Neural crest cell (in vitro differentiated cells): ENCODE results near the gene WRAP73. TPM values are rescaled to one million over a fixed set of nuclear protein-coding genes. Genes with fewer than 3 reads are reported as not detected.
A peak's percentile ranks its signal among the peaks of the same experiment; 100 is the strongest.

Source experiments
- DNase-seq: peaks from one replicate; pipeline ENCODE4 v3.0.0; 2021; ENCODE audit warnings: low read depth, mixed read lengths, low spot score
- H3K27ac Mint-ChIP-seq: one replicate; pipeline ENCODE4 v1.8.0; 2021; ENCODE audit warnings: mild to moderate bottlenecking, mixed read lengths; ENCODE audit not compliant: unreplicated experiment
- H3K27me3 Mint-ChIP-seq: 2 replicates; pipeline ENCODE4 v1.8.0; 2021; ENCODE audit warnings: low read depth, mild to moderate bottlenecking, mixed read lengths
- H3K36me3 Mint-ChIP-seq: 2 replicates; pipeline ENCODE4 v1.8.0; 2021; ENCODE audit warnings: low read depth, mild to moderate bottlenecking, mixed read lengths
- H3K4me1 Mint-ChIP-seq: 2 replicates; pipeline ENCODE4 v1.8.0; 2021; ENCODE audit warnings: mixed read lengths
- H3K4me3 Mint-ChIP-seq: one replicate; pipeline ENCODE4 v1.8.0; 2021; ENCODE audit warnings: mild to moderate bottlenecking, mixed read lengths
- H3K9me3 Mint-ChIP-seq: 2 replicates; pipeline ENCODE4 v1.8.0; 2021; ENCODE audit warnings: mixed read lengths
- total RNA-seq: library from RNA; stranded (reverse); gene quantifications from 2 replicates; pipeline ENCODE4 v1.2.1, GENCODE V29; 2021
- TF ChIP-seq, protein P1 (sequence below): fragments of 200-600 bp; sonication (generic); conservative IDR thresholded peaks from 2 replicates; pipeline ENCODE4 v1.5.0; 2021; ENCODE audit warnings: antibody characterized with exemption, mild to moderate bottlenecking

The WRAP73 gene
- total RNA-seq, 1 donor from 2014 or later: 28.9 TPM

DNA sequence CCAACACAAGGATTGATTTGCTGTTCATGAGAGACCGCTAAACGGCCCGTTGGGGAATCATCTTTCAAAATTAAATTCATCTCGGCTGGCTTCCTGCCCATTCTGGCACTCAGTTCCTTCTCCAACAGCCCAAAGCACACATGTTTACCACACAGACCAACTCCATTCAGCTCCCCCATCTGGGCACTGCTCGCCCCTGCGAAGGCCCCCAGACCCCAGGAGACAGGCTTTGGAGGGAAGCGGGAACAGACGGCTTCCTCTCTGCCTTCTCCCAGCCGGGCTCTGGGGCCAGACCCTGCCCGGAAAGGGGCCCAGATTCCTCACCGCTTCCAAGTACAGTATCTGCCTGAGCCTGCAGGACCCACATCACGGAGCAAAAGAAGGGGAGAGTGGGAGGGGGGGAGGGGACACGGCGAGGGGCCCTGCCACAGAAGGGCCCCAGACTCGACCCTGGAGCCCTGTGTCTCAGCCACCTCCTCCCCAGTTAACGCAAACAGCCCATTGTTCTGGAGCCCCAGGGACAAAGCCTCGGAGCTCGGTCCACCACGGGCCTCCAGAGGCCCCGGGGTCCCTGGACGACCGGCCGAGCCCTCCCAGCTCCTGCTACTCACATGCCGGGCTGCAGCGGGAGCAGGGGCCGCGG lies 39.3 kb downstream of the WRAP73 start:
- no peaks in the 10 kb centered on the region for H3K36me3 Mint-ChIP-seq
- peaks cover 34% of the 10 kb centered on the region for H3K27me3 Mint-ChIP-seq
- no peaks in the 10 kb centered on the region for H3K9me3 Mint-ChIP-seq
- no peak overlapping the region for H3K27ac Mint-ChIP-seq
- TF ChIP-seq, protein P1, sequence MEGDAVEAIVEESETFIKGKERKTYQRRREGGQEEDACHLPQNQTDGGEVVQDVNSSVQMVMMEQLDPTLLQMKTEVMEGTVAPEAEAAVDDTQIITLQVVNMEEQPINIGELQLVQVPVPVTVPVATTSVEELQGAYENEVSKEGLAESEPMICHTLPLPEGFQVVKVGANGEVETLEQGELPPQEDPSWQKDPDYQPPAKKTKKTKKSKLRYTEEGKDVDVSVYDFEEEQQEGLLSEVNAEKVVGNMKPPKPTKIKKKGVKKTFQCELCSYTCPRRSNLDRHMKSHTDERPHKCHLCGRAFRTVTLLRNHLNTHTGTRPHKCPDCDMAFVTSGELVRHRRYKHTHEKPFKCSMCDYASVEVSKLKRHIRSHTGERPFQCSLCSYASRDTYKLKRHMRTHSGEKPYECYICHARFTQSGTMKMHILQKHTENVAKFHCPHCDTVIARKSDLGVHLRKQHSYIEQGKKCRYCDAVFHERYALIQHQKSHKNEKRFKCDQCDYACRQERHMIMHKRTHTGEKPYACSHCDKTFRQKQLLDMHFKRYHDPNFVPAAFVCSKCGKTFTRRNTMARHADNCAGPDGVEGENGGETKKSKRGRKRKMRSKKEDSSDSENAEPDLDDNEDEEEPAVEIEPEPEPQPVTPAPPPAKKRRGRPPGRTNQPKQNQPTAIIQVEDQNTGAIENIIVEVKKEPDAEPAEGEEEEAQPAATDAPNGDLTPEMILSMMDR: no peak
- no peak for DNase-seq
- peaks cover 36% of the 10 kb centered on the region for H3K4me1 Mint-ChIP-seq
- H3K4me3 Mint-ChIP-seq: peak overlapping the region; percentile 94

- no peak for DNase-seq
- Mint-ChIP-seq H3K9me3 (no peaks in the 10 kb centered on the region), H3K27me3 (peaks cover 30% of the 10 kb centered on the region), H3K36me3 (no peaks in the 10 kb centered on the region), H3K4me3 (peak overlapping the region; percentile 94), H3K4me1 (peaks cover 34% of the 10 kb centered on the region), H3K27ac (no peak overlapping the region)
- TF ChIP-seq, protein P1: no peak
These were observed 40.0 kb downstream of the WRAP73 start for GRCh38 chr1:3609769-3610526.

DNA sequence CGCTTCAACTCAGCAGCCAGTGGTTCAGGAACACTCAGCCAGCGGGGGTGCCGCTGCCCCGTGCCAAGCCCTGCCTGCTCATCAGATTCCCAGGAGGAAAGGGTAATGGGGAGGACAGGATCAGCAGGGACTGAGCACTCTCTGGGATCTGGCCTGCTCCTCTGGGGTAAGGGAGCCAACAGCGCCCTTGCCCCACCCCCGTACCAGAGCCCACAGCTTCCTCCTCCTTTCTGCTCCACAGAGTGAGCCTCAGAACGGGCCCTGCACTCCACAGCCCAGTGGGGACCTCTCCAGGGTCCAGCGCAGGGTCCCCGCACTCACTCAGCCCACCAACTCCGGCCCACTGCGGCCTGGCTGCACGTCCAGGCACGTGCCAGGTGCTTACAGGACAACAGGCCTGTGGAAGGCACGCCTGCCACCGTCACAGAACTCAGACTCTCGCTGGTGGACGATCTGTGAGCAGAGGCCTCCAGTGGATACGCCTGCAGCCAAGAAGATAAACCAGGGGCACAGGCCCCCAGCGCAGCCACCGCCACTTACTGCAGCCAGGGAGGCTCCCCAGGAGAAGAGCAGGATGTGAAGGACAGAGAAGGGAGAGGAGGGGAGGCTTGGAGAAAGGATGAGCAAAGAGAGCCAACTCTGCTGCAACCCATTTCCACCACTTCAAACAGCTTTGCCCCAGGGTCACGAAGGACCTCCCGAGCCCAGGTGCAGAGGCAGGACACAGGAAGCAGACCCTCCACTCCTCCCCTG lies 40.7 kb downstream of the WRAP73 start:
- no peaks in the 10 kb centered on the region for H3K36me3 Mint-ChIP-seq
- peaks cover 27% of the 10 kb centered on the region for H3K4me1 Mint-ChIP-seq
- no peaks in the 10 kb centered on the region for H3K9me3 Mint-ChIP-seq
- no peak for DNase-seq
- no peak overlapping the region for H3K27ac Mint-ChIP-seq
- H3K4me3 Mint-ChIP-seq: peak overlapping the region; percentile 70
- H3K27me3 Mint-ChIP-seq: peaks cover 22% of the 10 kb centered on the region
- TF ChIP-seq, protein P1: no peak

- H3K4me3 Mint-ChIP-seq: peak overlapping the region; percentile 72
These were observed 41.7 kb downstream of the WRAP73 start for GRCh38 chr1:3608154-3608553.

GRCh38 chr1:3607703-3608065 lies 42.2 kb downstream of the WRAP73 start:
- Mint-ChIP-seq H3K4me3 (no peak overlapping the region), H3K9me3 (no peaks in the 10 kb centered on the region), H3K27ac (no peak overlapping the region), H3K4me1 (peaks cover 26% of the 10 kb centered on the region), H3K27me3 (peaks cover 7% of the 10 kb centered on the region), H3K36me3 (no peaks in the 10 kb centered on the region)
- TF ChIP-seq, protein P1: no peak
- no peak for DNase-seq

More at GRCh38 chr1:3608154-3608553, 41.7 kb downstream of the WRAP73 start:
- TF ChIP-seq, protein P1: no peak
- Mint-ChIP-seq H3K9me3 (no peaks in the 10 kb centered on the region), H3K36me3 (no peaks in the 10 kb centered on the region), H3K27me3 (peaks cover 12% of the 10 kb centered on the region), H3K4me1 (peaks cover 26% of the 10 kb centered on the region), H3K27ac (no peak overlapping the region)
- DNase-seq: no peak
